ENCODE measurements around the gene TCP11L2.
"Not testable (repeated sequence)": the region's sequence is repeated elsewhere in the genome, so short reads cannot be mapped to it uniquely, and the experiment has no call there.

The TCP11L2 gene

GRCh38 chr12:106284358-106285105 is 18.0 kb upstream of the TCP11L2 start:
- DNase-seq (ENCODE audit: low read depth) = no peak

GRCh38 chr12:106285982-106286381 is 16.6 kb upstream of the TCP11L2 start:
- no peak for DNase-seq (ENCODE audit: low read depth)

DNA sequence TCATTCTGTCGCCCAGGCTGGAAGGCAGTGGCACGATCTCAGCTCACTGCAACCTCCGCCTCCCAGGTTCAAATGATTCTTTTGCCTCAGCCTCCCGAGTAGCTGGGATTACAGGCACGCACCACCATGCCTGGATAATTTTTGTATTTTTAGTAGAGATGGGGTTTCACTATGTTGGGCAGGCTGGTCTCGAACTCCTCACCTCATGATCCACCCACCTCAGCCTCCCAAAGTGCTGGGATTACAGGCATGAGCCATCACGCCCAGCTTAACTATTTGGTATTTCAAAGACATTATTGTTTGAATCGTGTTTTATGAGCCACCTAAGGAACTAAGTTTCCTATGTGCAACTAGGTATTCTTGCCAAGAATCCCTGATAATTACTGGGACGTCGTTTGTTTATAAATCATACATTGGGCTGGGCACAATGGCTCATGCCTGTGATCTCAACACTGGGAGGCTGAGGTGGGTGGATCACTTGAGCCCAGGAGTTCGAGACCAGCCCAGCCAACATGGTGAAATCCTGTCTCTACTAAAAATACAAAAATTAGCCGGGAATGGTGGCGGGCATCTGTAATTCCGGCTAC is 15.9 kb upstream of the TCP11L2 start:
- not testable (repeated sequence) for DNase-seq (ENCODE audit: low read depth)

GRCh38 chr12:106287364-106287763 is 15.2 kb upstream of the TCP11L2 start:
- no peak for DNase-seq (ENCODE audit: low read depth)

GRCh38 chr12:106288101-106288493 is 14.4 kb upstream of the TCP11L2 start:
- DNase-seq (ENCODE audit: low read depth) = no peak

GRCh38 chr12:106288494-106289195 is 13.9 kb upstream of the TCP11L2 start:
- DNase-seq (ENCODE audit: low read depth) = no peak

- DNase-seq (ENCODE audit: low read depth) = no peak
Measured at GRCh38 chr12:106289196-106289681, 13.3 kb upstream of the TCP11L2 start.

DNA sequence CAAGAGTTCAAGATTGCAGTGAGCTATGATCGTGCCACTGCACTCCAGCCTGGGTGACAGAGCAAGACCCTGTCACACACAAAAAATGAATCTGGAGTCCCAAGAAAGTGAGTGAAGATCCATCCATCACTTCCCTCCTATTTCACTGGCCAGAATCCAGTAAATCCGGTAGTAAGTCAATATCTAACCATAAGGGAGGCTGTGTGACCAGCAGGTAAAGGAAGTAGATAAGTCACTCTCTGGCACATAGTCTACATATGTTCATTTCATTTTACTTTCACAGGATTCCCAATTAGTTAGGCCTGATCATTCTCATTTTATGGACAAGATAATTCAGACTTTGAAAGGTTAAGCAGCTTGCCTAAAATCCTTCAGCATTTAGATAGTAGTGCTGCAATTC is 11.9 kb upstream of the TCP11L2 start:
- DNase-seq (ENCODE audit: low read depth) = no peak

- DNase-seq (ENCODE audit: low read depth) = no peak
Measured at GRCh38 chr12:106291342-106291741, 11.2 kb upstream of the TCP11L2 start.

- no peak for DNase-seq (ENCODE audit: low read depth)
Measured at GRCh38 chr12:106292339-106292738, 10.2 kb upstream of the TCP11L2 start.

- no peak for DNase-seq (ENCODE audit: low read depth)
Measured at GRCh38 chr12:106296179-106296877, 6.2 kb upstream of the TCP11L2 start.

DNA sequence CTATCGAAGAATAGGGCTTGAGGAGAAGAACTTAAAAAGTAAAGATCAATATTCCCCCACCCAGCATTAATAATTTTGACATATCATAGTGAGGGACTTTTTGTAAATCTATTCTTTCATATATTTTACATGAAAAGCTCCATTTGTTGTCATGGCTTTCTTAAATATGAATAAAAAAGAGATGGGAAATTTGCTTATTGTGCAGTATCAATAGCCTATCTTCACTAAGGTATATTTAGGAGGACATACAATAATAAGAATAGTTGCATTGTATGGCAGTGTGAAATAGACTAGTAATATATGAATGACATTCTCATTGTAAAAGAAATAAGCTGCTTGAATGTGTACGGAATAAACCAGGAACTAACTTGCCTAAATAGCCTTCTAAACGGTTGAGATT is 5.5 kb upstream of the TCP11L2 start:
- DNase-seq (ENCODE audit: low read depth) = no peak

- DNase-seq (ENCODE audit: low read depth) = no peak
Measured at GRCh38 chr12:106297681-106298080, 4.9 kb upstream of the TCP11L2 start.

- no peak for DNase-seq (ENCODE audit: low read depth)
Measured at GRCh38 chr12:106299202-106299774, 3.2 kb upstream of the TCP11L2 start.

DNA sequence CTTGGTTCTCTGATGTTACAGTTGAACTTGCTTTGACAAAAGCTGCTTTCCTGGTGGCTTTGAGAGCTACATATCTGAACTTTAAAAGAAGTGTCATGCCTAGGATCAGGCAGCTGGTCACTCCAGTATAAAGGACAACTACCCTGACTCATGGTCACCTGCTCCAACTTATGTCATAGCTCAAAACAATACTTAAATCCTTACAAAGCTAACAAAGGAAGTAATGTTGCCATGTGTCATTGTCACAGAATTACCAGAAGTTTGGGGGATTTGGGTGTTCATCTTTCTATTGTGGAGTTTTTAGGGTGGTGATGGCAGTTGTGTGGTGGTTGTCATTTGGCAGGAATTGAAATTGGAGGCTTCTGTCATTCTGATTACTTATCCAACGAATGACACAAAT is 1.8 kb upstream of the TCP11L2 start:
- no peak for DNase-seq (ENCODE audit: low read depth)

GRCh38 chr12:106301241-106301610 is 1.3 kb upstream of the TCP11L2 start:
- DNase-seq (ENCODE audit: low read depth) = no peak

GRCh38 chr12:106301611-106302321 is 767 bp upstream of the TCP11L2 start:
- DNase-seq (ENCODE audit: low read depth) = peak; percentile 84

GRCh38 chr12:106303202-106303820 is 778 bp downstream of the TCP11L2 start:
- DNase-seq (ENCODE audit: low read depth) = peak; percentile 93

DNA sequence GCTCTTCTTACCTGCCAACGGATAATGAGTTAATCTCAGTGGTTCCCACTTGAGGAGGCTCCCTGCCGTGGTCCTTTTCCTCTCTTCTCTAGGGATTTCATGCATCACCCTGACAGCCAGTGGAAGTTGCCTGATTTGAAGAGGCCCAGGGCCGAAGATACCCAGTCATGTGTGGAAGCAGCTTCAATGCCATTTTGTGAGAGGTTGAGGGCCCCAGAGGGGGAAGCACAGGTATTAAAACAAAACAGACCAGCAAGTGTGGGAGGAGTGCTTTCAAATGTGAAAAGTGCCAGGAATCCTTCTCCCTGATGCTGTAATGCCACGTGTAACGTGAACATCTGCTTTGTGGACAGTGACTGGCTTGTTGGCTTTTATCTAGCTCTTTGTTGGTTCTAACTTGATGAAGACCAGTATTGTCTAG is 1.5 kb downstream of the TCP11L2 start:
- no peak for DNase-seq (ENCODE audit: low read depth)

- no peak for DNase-seq (ENCODE audit: low read depth)
Measured at GRCh38 chr12:106304797-106305196, 2.3 kb downstream of the TCP11L2 start.

DNA sequence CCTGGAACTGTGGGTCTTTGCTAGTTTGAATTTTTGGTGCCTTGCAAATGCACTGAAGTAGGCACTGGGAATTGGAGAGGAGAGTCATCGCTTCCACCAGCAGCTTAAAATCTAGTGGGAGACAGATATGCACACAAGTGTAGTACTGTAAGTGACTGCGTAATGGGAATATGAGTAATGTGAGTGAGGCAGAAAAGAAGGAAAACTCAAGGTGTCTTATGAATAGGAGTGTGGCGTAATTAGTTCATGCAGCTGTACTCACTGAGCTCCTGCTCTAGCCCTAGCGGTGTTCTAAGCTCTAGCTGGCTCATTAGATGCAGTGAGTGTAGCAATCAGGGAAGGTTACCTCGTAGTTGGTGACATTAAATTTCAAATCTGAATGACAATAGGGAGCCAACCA is 2.8 kb downstream of the TCP11L2 start:
- no peak for DNase-seq (ENCODE audit: low read depth)

Measured in T-helper 22 cell (primary cell).